GM12891 (cell line): ENCODE data around the gene TRABD.
A peak's percentile ranks its signal among the peaks of the same experiment; 100 is the strongest.

Experiments
- DNase-seq: peaks from one replicate; pipeline ENCODE4 v3.0.0; 2011; ENCODE audit warnings: low spot score; ENCODE audit not compliant: insufficient read length
- FAIRE-seq: peaks from 2 replicates; lab custom pipeline; 2011; peaks lifted over from hg19 to GRCh38; lab: Jason Lieb, UNC
- PAX5 ChIP-seq: IDR thresholded peaks from 2 replicates; pipeline ENCODE4 v1.6.1; 2011; ENCODE audit warnings: low read length, moderate library complexity, mild to moderate bottlenecking; ENCODE audit not compliant: insufficient read depth, severe bottlenecking
- POLR2A ChIP-seq: IDR thresholded peaks from 2 replicates; pipeline ENCODE4 v1.6.1; 2011; ENCODE audit warnings: low read depth, low read length, control low read depth
- POLR2AphosphoS5 ChIP-seq: IDR thresholded peaks from 2 replicates; pipeline ENCODE4 v1.6.1; 2011; ENCODE audit warnings: low read depth, low read length, control low read depth
- POU2F2 ChIP-seq: IDR thresholded peaks from 2 replicates; pipeline ENCODE4 v1.6.1; 2011; ENCODE audit warnings: low read depth, mild to moderate bottlenecking, control low read depth, low read length, moderate library complexity
- SPI1 ChIP-seq: IDR thresholded peaks from 2 replicates; pipeline ENCODE4 v1.6.1; 2011; ENCODE audit warnings: low read depth, low read length, control low read depth
- TAF1 ChIP-seq: IDR thresholded peaks from 2 replicates; pipeline ENCODE4 v1.6.1; 2011; ENCODE audit warnings: low read depth, low read length, control low read depth

Gene TRABD

GRCh38 chr22:50189849-50190181 lies 4.1 kb downstream of the TRABD start:
- DNase-seq = no peak
- no peak for FAIRE-seq
- TF ChIP-seq PAX5 = no peak
- TF ChIP-seq POU2F2 = no peak
- no peak for TF ChIP-seq POLR2A
- no peak for TF ChIP-seq TAF1
- TF ChIP-seq POLR2AphosphoS5 = no peak
- TF ChIP-seq SPI1 = no peak

DNA sequence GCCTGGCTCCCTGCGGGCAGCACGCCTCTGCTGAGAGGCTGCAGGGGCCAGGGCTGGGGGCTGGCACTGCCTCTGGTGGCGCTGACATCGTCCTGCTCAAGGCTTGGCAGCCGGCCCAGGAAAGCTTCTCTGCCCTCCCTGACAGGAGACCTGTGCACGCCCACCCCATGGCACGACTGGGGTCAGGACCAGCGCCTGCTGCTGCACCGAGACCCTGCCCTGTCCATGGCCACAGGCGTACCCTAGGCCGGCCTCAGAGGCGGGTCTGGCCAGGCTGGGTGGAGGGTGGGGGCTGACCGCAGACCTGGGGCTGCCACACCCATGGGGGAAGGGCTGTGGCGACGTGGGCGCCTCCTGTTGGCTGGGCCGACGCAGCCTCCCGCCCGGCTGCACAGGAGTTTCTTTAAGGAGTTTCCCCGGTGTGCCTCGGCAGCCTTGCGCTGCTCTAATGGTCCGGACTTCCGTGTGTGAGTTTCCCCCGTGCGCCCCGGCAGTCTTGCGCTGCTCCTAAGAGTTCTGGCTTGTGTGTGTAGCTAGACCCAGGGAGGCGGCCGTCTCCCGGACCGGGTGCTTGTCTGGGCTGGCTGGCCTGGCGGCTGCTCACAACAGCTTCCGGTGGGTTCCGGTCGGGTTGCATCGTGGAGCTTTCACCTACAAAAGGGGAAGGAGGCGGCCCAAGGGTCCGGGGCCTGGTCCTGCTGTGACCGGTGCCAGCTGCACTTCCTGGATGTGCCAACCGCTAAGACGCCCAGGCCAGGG lies 4.6 kb downstream of the TRABD start:
- FAIRE-seq (peak; percentile 99), DNase-seq (peak; percentile 78)
- TF ChIP-seq TAF1 (peak; percentile 86), SPI1 (peak; percentile 28), POLR2A (peak; percentile 68), POU2F2 (0 out of 2 replicates have a peak, but pooled peaks have one; percentile 33), POLR2AphosphoS5 (peak; percentile 90), PAX5 (peak; percentile 73)

DNA sequence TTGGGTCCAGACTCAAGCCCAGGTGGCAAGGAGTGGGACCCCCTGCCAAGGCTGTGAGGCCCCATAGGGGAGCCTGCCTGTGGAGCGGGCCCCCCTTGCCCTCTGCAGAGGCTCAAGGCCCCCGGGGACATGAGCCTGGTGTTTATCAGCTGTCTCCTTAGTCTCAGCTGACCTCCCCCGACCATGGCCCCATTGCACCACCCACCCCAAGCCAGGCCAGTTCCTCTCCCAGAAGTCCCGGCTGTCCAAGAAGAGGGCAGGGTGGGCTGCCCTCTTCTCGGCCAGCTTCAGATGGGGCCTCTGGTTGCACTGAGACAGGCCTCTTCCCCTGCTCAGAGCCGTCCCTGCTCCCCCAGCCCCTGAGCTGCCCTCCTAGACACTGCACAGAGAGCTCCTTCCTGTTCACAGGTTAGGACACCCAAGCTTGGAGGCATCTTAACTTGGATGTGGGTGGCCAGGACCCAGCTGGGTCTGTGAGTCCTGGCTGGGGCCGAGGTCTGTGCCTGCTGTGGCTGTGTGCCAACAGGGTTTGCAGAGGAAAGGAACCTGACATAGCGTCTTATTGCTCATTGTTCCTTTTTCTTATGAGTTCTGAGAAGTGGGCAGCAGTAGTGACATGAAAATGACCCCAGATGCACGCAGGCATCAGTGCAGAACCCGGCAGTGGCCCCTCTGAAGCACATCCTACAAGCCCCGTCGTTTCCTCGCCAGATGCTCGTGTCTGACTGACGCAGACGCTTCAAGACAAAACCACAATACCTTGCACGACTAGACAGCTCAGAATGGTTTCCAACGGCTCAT lies 5.4 kb downstream of the TRABD start:
- TF ChIP-seq POU2F2 (no peak; the same call in none of the 2 replicates), POLR2AphosphoS5 (peak; percentile 89), PAX5 (peak; percentile 92), POLR2A (peak; percentile 80), SPI1 (peak; percentile 47), TAF1 (peak; percentile 21)
- no peak for FAIRE-seq
- no peak for DNase-seq

DNA sequence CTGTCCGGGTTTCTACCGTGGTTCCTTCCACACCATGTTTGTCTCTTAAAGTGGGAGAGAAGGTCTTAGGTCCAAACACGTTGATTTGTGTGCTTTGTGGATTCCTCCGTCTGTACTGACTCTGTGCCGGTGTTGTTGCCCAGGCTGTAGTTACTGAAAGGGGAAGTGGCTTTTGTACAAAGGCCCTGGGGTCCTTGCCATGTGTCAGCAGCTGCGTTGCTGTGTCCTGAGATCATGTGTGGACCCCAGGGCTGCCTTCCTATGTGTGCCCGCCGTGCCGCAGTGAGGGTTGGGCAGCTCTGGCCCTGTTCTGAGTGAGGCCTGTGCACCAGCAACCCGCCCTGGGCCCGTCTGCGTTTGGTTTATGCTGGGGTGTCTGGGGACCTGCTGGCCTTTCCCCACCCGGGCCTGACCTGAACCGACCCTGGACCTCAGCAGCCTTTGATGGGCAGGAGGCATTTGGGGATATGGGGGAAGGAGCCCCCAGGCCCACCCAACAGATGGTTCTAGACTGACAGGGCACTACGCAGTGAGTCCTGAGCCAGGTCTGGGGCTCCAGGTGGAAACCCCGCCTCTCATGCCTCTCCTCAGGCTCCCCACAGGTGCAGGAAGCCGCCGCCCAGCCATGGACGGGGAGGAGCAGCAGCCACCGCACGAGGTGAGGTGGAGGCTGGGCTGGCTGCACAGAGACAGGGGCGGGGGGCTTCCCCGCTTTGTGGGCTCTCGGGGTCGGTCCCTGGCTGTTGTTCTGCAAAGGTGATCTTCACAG lies 6.9 kb downstream of the TRABD start:
- peak; percentile 97 for TF ChIP-seq SPI1
- peak; percentile 25; the same call in 1 of the 2 replicates for TF ChIP-seq TAF1
- TF ChIP-seq POU2F2 = 0 out of 2 replicates have a peak, but pooled peaks have one; percentile 42
- TF ChIP-seq POLR2AphosphoS5 = peak; percentile 50; the same call in 1 of the 2 replicates
- peak; percentile 70; the same call in 1 of the 2 replicates for TF ChIP-seq POLR2A
- TF ChIP-seq PAX5 = no peak
- DNase-seq (no peak), FAIRE-seq (no peak)

DNA sequence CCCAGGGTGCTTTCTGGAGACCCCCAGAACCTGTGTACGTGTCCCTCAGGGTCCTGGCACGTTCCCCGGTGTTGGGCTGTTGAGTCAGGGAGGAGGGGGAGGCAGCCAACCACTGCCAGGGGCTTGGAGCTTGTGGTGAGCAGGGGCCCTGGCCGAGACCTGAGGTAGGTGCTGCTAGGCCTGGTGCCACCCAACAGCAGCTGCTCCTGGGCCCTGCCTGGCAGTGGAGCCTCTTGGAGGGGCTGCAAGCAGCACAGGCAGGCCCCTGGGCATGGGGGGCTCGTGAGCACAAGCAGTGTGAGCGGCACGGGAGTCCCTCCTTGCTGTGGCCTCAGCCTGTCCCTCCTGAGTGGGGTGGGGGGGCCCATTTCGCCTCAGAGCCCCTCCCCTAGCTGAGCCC lies 7.9 kb downstream of the TRABD start:
- no peak for DNase-seq
- FAIRE-seq = no peak
- TF ChIP-seq SPI1 (no peak), POU2F2 (no peak), PAX5 (no peak), TAF1 (no peak), POLR2AphosphoS5 (no peak), POLR2A (no peak)

- DNase-seq (no peak), FAIRE-seq (peak; percentile 23)
- TF ChIP-seq TAF1 (no peak), POLR2AphosphoS5 (0 out of 2 replicates have a peak, but pooled peaks have one; percentile 38), POLR2A (no peak), SPI1 (no peak), POU2F2 (no peak), PAX5 (no peak)
Observed at GRCh38 chr22:50194037-50194805, 8.5 kb downstream of the TRABD start.

DNA sequence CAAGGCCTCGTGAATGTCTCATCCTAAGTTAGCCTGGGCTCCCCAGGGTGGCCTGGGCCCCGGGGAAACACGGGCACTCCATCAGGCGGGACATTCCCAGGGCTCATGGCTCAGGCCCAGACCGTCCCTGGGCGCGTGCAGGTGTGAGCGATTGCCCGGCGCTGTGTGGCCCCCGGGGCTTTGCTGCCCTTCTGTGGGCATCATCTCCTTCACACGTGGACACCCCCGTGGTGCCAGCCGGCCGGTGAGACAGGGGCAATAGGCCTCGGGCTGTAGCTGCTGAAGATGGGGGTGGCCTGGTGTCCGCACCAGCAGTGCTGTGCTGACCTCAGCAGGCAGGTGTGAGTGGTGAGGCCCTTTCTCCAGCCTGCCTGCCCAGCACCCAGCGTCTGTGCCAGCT lies 10.5 kb downstream of the TRABD start:
- DNase-seq = no peak
- no peak for TF ChIP-seq PAX5
- no peak for TF ChIP-seq SPI1
- TF ChIP-seq TAF1 = no peak
- TF ChIP-seq POLR2A = no peak
- TF ChIP-seq POLR2AphosphoS5 = no peak
- FAIRE-seq = no peak

- TF ChIP-seq POLR2A (no peak), POLR2AphosphoS5 (peak; percentile 46; the same call in 1 of the 2 replicates)
- DNase-seq (no peak), FAIRE-seq (no peak)
Observed at GRCh38 chr22:50197000-50197800, 11.5 kb downstream of the TRABD start.
